ENCODE data around the gene OR4Q3.
"Not testable (repeated sequence)": the region's sequence is repeated elsewhere in the genome, so short reads cannot be mapped to it uniquely, and the experiment has no call there.

- TF ChIP-seq CTCF (IDR thresholded peaks at IDR 0.05; ENCODE audit: extremely low read depth in 1 of 2, insufficient read depth in 1 of 2, low read depth in 1 of 2, low read length in 2 of 2); EZH2 (IDR thresholded peaks at IDR 0.05; ENCODE audit: borderline replicate concordance, low read depth, low read length, severe bottlenecking); POLR2A (IDR thresholded peaks at IDR 0.05; ENCODE audit: low read depth, low read length); POLR2AphosphoS5 (IDR thresholded peaks at IDR 0.05; ENCODE audit: insufficient read depth, low read depth, low read length); JUN (IDR thresholded peaks at IDR 0.05; ENCODE audit: borderline replicate concordance, insufficient read depth, insufficient read length, low read depth); MAX (IDR thresholded peaks at IDR 0.05; ENCODE audit: insufficient read depth, insufficient read length); MYC (IDR thresholded peaks at IDR 0.05; ENCODE audit: low read depth, low read length); GATA2 (IDR thresholded peaks at IDR 0.05; ENCODE audit: insufficient read depth, insufficient read length, low read depth, low read length); FOS (IDR thresholded peaks at IDR 0.05; ENCODE audit: borderline replicate concordance, insufficient read depth, low read length): not testable (repeated sequence)
These were observed 9.5 kb upstream of the OR4Q3 start for GRCh38 chr14:19733893-19734292.
